HepG2 (cell line): ENCODE results near the gene IL13. TPM values are rescaled to one million over a fixed set of nuclear protein-coding genes. Genes with fewer than 3 reads are reported as not detected.

Experiments
- ATAC-seq: fragments of 200-7000 bp; cut with Tn5 transposase; 3 replicates; pipeline ENCODE4 v1.9.1; 2020; ENCODE audit warnings: mild to moderate bottlenecking, moderate library complexity
- BruUV-seq: library from RNA; stranded (reverse); fragments of 400-500 nt; replicated peaks from 2 replicates; lab custom pipeline; 2021; lab: Mats Ljungman, UMichigan
- CTCF ChIA-PET: fragments of 300-600 bp; formaldehyde crosslinking; extraction: SDS; loops from one replicate; lab custom pipeline; 2021; ENCODE audit warnings: low total read pairs, inconsistent platforms, low intra/inter-chr PET ratio; lab: Yijun Ruan, JAX
- POLR2A ChIA-PET: fragments of 350-600 bp; sonication (Branson Sonifier 250); formaldehyde crosslinking; loops from one replicate; lab custom pipeline; 2020; ENCODE audit warnings: antibody characterized with exemption, inconsistent platforms; lab: Yijun Ruan, JAX
- DNase-seq: peaks from one replicate; pipeline ENCODE4 v3.0.0-alpha.2; 2015; ENCODE audit warnings: low spot score
- FAIRE-seq: peaks from 3 replicates; lab custom pipeline; 2011; peaks lifted over from hg19 to GRCh38; lab: Jason Lieb, UNC
- H2AFZ ChIP-seq: one replicate; pipeline ENCODE4 v1.6.1; 2011; ENCODE audit warnings: low read length, inconsistent platforms
- H3K27ac ChIP-seq: fragments of 300-600 bp; 3 replicates; pipeline ENCODE4 v1.8.0; 2011; ENCODE audit warnings: mixed run types, mild to moderate bottlenecking, mixed read lengths, low read length, inconsistent platforms; ENCODE audit not compliant: insufficient read depth; ENCODE audit errors: extremely low read length
- H3K27me3 ChIP-seq, 2 experiments: fragments of 200-600 bp in 1 of 2; 2 replicates in 1 of 2; 3 replicates in 1 of 2; pipeline versions ENCODE4 v1.6.0 to v1.8.0; 2011; ENCODE audit warnings: low read length in 2 of 2, mild to moderate bottlenecking in 2 of 2, moderate library complexity in 2 of 2, inconsistent platforms in 1 of 2; ENCODE audit not compliant: insufficient read depth in 2 of 2, control insufficient read depth in 1 of 2
- H3K36me3 ChIP-seq, 2 experiments: fragments of 200-600 bp in 1 of 2; replicated peaks in 1 of 2; 2 replicates in 1 of 2; 3 replicates in 1 of 2; pipeline versions ENCODE4 v1.5.1 to v1.8.0; 2011; ENCODE audit warnings: low read length in 2 of 2, inconsistent platforms in 1 of 2; ENCODE audit not compliant: insufficient read depth in 2 of 2, control insufficient read depth in 1 of 2
- H3K4me1 ChIP-seq: 2 replicates; pipeline ENCODE4 v1.5.1; 2012; ENCODE audit warnings: low read length, inconsistent platforms; ENCODE audit not compliant: insufficient read depth
- H3K4me2 ChIP-seq: 2 replicates; pipeline ENCODE4 v1.6.0; 2011; ENCODE audit warnings: low read depth, low read length, inconsistent platforms
- H3K4me3 ChIP-seq, 3 experiments: fragments of 200-600 bp in 1 of 3; sonication (generic), shearing (Covaris generic) in 1 of 3; replicated peaks in 1 of 3; 2 replicates each; pipeline ENCODE4 v1.5.1; 2011 to 2016; ENCODE audit warnings: low read length in 3 of 3, inconsistent platforms in 2 of 3, low read depth in 2 of 3, mild to moderate bottlenecking in 2 of 3, control low read depth in 1 of 3, mixed read lengths in 1 of 3; ENCODE audit not compliant: insufficient read depth in 1 of 3
- H3K79me2 ChIP-seq: one replicate; pipeline ENCODE4 v1.6.1; 2011; ENCODE audit warnings: low read length, inconsistent platforms; ENCODE audit not compliant: insufficient read depth
- H3K9ac ChIP-seq: 2 replicates; pipeline ENCODE4 v1.6.0; 2011; ENCODE audit warnings: mild to moderate bottlenecking, low read depth, low read length, inconsistent platforms; ENCODE audit not compliant: insufficient read depth
- H3K9me3 ChIP-seq: 2 replicates; pipeline ENCODE4 v1.5.1; 2012; ENCODE audit warnings: mild to moderate bottlenecking, low read length
- H4K20me1 ChIP-seq: 2 replicates; pipeline ENCODE4 v1.6.0; 2011; ENCODE audit warnings: inconsistent platforms, mild to moderate bottlenecking, low read length, moderate library complexity; ENCODE audit not compliant: insufficient read depth
- BHLHE40 ChIP-seq: IDR thresholded peaks from 2 replicates; pipeline ENCODE4 v1.6.1; 2011; ENCODE audit warnings: low read length, improper control_type of control experiment
- CBX1 ChIP-seq: IDR thresholded peaks from one replicate; pipeline ENCODE4 v1.6.1; 2016; ENCODE audit warnings: antibody characterized with exemption, low read depth
- DNMT3B ChIP-seq: conservative IDR thresholded peaks from 2 replicates; pipeline ENCODE4 v1.6.1; 2016; ENCODE audit warnings: missing biosample characterization, control low read depth
- HDAC1 ChIP-seq: sonication (generic); formaldehyde crosslinking; IDR thresholded peaks from 2 replicates; pipeline ENCODE4 v1.5.1; 2020; ENCODE audit warnings: mild to moderate bottlenecking, missing genetic modification reagents
- KLF9 ChIP-seq: IDR thresholded peaks from 2 replicates; pipeline ENCODE4 v1.6.1; 2016; ENCODE audit warnings: low read depth
- PAWR ChIP-seq: sonication (generic); formaldehyde crosslinking; IDR thresholded peaks from 2 replicates; pipeline ENCODE4 v1.4.0; 2020; ENCODE audit warnings: missing genetic modification reagents, mild to moderate bottlenecking, borderline replicate concordance
- PCBP2 ChIP-seq: fragments of 200-400 bp; formaldehyde crosslinking; optimal IDR thresholded peaks from 2 replicates; pipeline ENCODE3; 2018; ENCODE audit warnings: low read length, low read depth; ENCODE audit not compliant: poor library complexity, severe bottlenecking
- ZNF121 ChIP-seq: sonication (generic); formaldehyde crosslinking; IDR thresholded peaks from 2 replicates; pipeline ENCODE4 v1.5.0; 2020; ENCODE audit warnings: mild to moderate bottlenecking, missing genetic modification reagents
- ZNF317 ChIP-seq: sonication (generic); formaldehyde crosslinking; IDR thresholded peaks from 2 replicates; pipeline ENCODE4 v1.5.0; 2020; ENCODE audit warnings: mild to moderate bottlenecking, missing genetic modification reagents
- ZNF333 ChIP-seq: sonication (generic); formaldehyde crosslinking; IDR thresholded peaks from 2 replicates; pipeline ENCODE4 v1.4.0; 2020; ENCODE audit warnings: mild to moderate bottlenecking, missing genetic modification reagents, borderline replicate concordance
- ZNF510 ChIP-seq: sonication (generic); formaldehyde crosslinking; IDR thresholded peaks from 2 replicates; pipeline ENCODE4 v1.4.0; 2020; ENCODE audit warnings: low read depth, mild to moderate bottlenecking, missing genetic modification reagents
- ZNF790 ChIP-seq: sonication (generic); formaldehyde crosslinking; IDR thresholded peaks from 2 replicates; pipeline ENCODE4 v1.8.0; 2022; ENCODE audit warnings: missing genetic modification reagents, mild to moderate bottlenecking, borderline replicate concordance
- WGBS: methylation state at CpG from one replicate; pipeline ENCODE4 v1.1.6; 2017; ENCODE audit warnings: low lambda C conversion rate; 5-methylcytosine and 5-hydroxymethylcytosine counted together
- in situ Hi-C: cut with HindIII; loops from 2 replicates; pipeline ENCODE4 v1.10.0; 2017; ENCODE audit warnings: low pct_unique_long_range_greater_than_20kb; ENCODE audit not compliant: extremely low pct_ligation_motif_present
- intact Hi-C: fragments of 100-400 bp; cut with micrococcal nuclease; formaldehyde crosslinking; loops from one replicate; pipeline ENCODE4 v1.10.0; 2022; ENCODE audit not compliant: unreplicated experiment
- polyA plus RNA-seq, 8 experiments: library from polyadenylated mRNA; depleted of rRNA in 3 of 8; stranded (reverse) in 7 of 8; unstranded in 1 of 8; fragments of >200 nt; fragmentation: Illumina TruSeq in 4 of 8; extraction: Trizol in 4 of 8; gene quantifications; 2 replicates each; pipeline versions ENCODE4 v1.2.1 to v1.2.3, GENCODE V29; 2011 to 2016; ENCODE audit warnings: low read depth in 4 of 8, missing spikeins in 1 of 8, mixed read lengths in 1 of 8; ENCODE audit not compliant: insufficient read depth in 1 of 8
- total RNA-seq, 5 experiments: library from RNA; depleted of rRNA; stranded (reverse); fragments of >200 nt; fragmentation: Illumina TruSeq; extraction: Trizol; gene quantifications; 2 replicates each; pipeline ENCODE4 v1.2.3, GENCODE V29; 2016; ENCODE audit warnings: low read depth in 1 of 5
- TF ChIP-seq, protein P1 (sequence below): sonication (generic); formaldehyde crosslinking; IDR thresholded peaks from 2 replicates; pipeline ENCODE4 v1.5.0; 2020; ENCODE audit warnings: mild to moderate bottlenecking, missing genetic modification reagents, moderate library complexity

The IL13 gene
- total and polyA plus RNA-seq, 2 of the 13 experiments (the other 11 are each of a cell fraction or from before 2014, with no cell fraction given), result 0.05 TPM; not detected in 1

DNA sequence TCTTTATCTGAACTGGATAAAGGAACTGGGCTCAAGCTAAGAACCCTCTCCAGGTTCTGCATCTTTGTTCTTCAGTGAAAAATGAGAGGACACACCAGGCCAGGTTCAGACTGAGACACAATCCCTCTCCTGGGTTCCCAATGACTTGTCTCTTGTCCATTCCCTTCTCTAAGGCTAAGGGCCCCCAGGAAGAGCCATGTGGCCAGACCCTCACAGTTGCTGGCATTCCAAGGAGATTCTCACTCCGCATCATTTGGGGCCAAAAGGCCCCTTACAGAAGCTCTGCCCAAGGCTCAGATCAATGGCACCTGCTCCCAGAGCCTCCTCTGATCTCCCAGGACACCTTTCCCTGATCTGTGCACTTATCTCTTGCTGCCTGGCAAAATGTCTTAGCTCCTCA lies 20.8 kb downstream of the IL13 start:
- no peak overlapping the region for H3K27ac ChIP-seq
- H3K36me3 ChIP-seq, result no peaks in the 10 kb centered on the region
- DNase-seq (no peak), ATAC-seq (no peak), FAIRE-seq (no peak)
- H4K20me1 ChIP-seq, result no peaks in the 10 kb centered on the region
- in situ Hi-C loops, result no loop called here
- H3K9ac ChIP-seq, result no peak overlapping the region
- ChIA-PET POLR2A (no interaction called here), CTCF (no interaction called here)
- TF ChIP-seq, protein P1, sequence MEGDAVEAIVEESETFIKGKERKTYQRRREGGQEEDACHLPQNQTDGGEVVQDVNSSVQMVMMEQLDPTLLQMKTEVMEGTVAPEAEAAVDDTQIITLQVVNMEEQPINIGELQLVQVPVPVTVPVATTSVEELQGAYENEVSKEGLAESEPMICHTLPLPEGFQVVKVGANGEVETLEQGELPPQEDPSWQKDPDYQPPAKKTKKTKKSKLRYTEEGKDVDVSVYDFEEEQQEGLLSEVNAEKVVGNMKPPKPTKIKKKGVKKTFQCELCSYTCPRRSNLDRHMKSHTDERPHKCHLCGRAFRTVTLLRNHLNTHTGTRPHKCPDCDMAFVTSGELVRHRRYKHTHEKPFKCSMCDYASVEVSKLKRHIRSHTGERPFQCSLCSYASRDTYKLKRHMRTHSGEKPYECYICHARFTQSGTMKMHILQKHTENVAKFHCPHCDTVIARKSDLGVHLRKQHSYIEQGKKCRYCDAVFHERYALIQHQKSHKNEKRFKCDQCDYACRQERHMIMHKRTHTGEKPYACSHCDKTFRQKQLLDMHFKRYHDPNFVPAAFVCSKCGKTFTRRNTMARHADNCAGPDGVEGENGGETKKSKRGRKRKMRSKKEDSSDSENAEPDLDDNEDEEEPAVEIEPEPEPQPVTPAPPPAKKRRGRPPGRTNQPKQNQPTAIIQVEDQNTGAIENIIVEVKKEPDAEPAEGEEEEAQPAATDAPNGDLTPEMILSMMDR, result no peak
- TF ChIP-seq ZNF333 (no peak), CBX1 (no peak), BHLHE40 (no peak), ZNF317 (no peak), HDAC1 (no peak), PCBP2 (no peak), PAWR (no peak), ZNF121 (no peak), KLF9 (no peak), ZNF510 (CRISPR knock-in tag) (no peak), ZNF790 (CRISPR knock-in tag) (no peak), DNMT3B (CRISPR knock-in tag) (no peak)
- H3K4me3 ChIP-seq, result no peak overlapping the region
- H3K9me3 ChIP-seq, result no peaks in the 10 kb centered on the region
- peaks cover 35% of the 10 kb centered on the region for H3K4me1 ChIP-seq
- peaks cover 1 to 11% of the 10 kb centered on the region in 2 experiments; a peak in 3 of 5 replicates for H3K27me3 ChIP-seq
- intact Hi-C loops, result loop anchor here (5.0 to 10.0 kb wide), 2 partner anchors 64 to 291 kb away; no protein-coding TSS in a partner anchor
- H3K4me2 ChIP-seq, result no peak overlapping the region
- WGBS, result 70% methylated on average over 1 of the region's 1 CpG
- BruUV-seq, result no TSS peak
- H3K79me2 ChIP-seq, result no peaks in the 10 kb centered on the region
- no peak overlapping the region for H2AFZ ChIP-seq
